Glomerular visceral epithelial cell (primary cell): ENCODE measurements around the gene HOXD11.
A peak's percentile ranks its signal among the peaks of the same experiment; 100 is the strongest.

Source experiments
- DNase-seq: peaks from one replicate; pipeline ENCODE4 v3.0.0-alpha.2; 2016; ENCODE audit errors: extremely low spot score

The HOXD11 gene

GRCh38 chr2:176120364-176121189 lies 13.5 kb downstream of the HOXD11 start:
- DNase-seq = no peak

GRCh38 chr2:176121190-176122051 lies 14.3 kb downstream of the HOXD11 start:
- DNase-seq = no peak

GRCh38 chr2:176122052-176122682 lies 15.1 kb downstream of the HOXD11 start:
- DNase-seq = no peak

GRCh38 chr2:176122683-176123410 lies 15.8 kb downstream of the HOXD11 start, which contains the start of gene HOXD9:
Gene HOXD9 (plus strand): TSS chr2:176122719. CDS start chr2:176122769, 50 bp downstream.
- no peak for DNase-seq

- no peak for DNase-seq
Measured at GRCh38 chr2:176123411-176124109, 16.5 kb downstream of the HOXD11 start.

- DNase-seq = no peak
Measured at GRCh38 chr2:176124110-176124946, 17.2 kb downstream of the HOXD11 start.

- no peak for DNase-seq
Measured at GRCh38 chr2:176124947-176125771, 18.1 kb downstream of the HOXD11 start.

GRCh38 chr2:176125772-176126054 lies 18.6 kb downstream of the HOXD11 start:
- no peak for DNase-seq

- peak; percentile 66 for DNase-seq
Measured at GRCh38 chr2:176126929-176127773, 20.1 kb downstream of the HOXD11 start.

- no peak for DNase-seq
Measured at GRCh38 chr2:176127774-176128072, 20.6 kb downstream of the HOXD11 start.

- no peak for DNase-seq
Measured at GRCh38 chr2:176128172-176128981, 21.3 kb downstream of the HOXD11 start.

GRCh38 chr2:176128982-176129796 lies 22.1 kb downstream of the HOXD11 start, which contains the start of gene HOXD8:
Gene HOXD8 (plus strand): TSS chr2:176129705. CDS start chr2:176130367, 662 bp downstream.
- peak; percentile 84 for DNase-seq

GRCh38 chr2:176129813-176130146 lies 22.7 kb downstream of the HOXD11 start:
- DNase-seq = no peak

GRCh38 chr2:176130147-176130956 lies 23.3 kb downstream of the HOXD11 start:
- peak; percentile 68 for DNase-seq

- no peak for DNase-seq
Measured at GRCh38 chr2:176130957-176131847, 24.1 kb downstream of the HOXD11 start.
